Esophagus muscularis mucosa (tissue), 4 donors: ENCODE measurements around the gene ACE.

Source experiments
- CTCF ChIP-seq, 3 experiments: fragments of 200-600 bp in 2 of 3; fragments of 450-650 bp in 1 of 3; sonication (generic) in 2 of 3; IDR thresholded peaks; one replicate each; pipeline ENCODE4 v1.5.1; 2017 to 2019; ENCODE audit warnings: antibody characterized with exemption in 3 of 3, mild to moderate bottlenecking in 2 of 3, moderate library complexity in 1 of 3
- EP300 ChIP-seq: sonication (generic); formaldehyde crosslinking; IDR thresholded peaks from one replicate; pipeline ENCODE4 v1.6.1; 2017; ENCODE audit warnings: antibody characterized with exemption
- POLR2A ChIP-seq: fragments of 450-650 bp; IDR thresholded peaks from one replicate; pipeline ENCODE4 v1.6.1; 2017; ENCODE audit warnings: antibody characterized with exemption, moderate library complexity, mild to moderate bottlenecking, low read depth

- TF ChIP-seq CTCF (IDR thresholded peaks at IDR 0.05), result no peak
- no peak for TF ChIP-seq POLR2A
- no peak for TF ChIP-seq EP300
Observed at GRCh38 chr17:63445571-63445953, 31.3 kb upstream of the ACE start.
